HepG2 (cell line): ENCODE measurements around the gene UPF3B. TPM values are rescaled to one million over a fixed set of nuclear protein-coding genes. Genes with fewer than 3 reads are reported as not detected.

ENCODE experiments used
- ATAC-seq: fragments of 200-7000 bp; cut with Tn5 transposase; 3 replicates; pipeline ENCODE4 v1.9.1; 2020; ENCODE audit warnings: mild to moderate bottlenecking, moderate library complexity
- BruUV-seq: library from RNA; stranded (reverse); fragments of 400-500 nt; replicated peaks from 2 replicates; lab custom pipeline; 2021; lab: Mats Ljungman, UMichigan
- CTCF ChIA-PET: fragments of 300-600 bp; formaldehyde crosslinking; extraction: SDS; loops from one replicate; lab custom pipeline; 2021; ENCODE audit warnings: low total read pairs, inconsistent platforms, low intra/inter-chr PET ratio; lab: Yijun Ruan, JAX
- POLR2A ChIA-PET: fragments of 350-600 bp; sonication (Branson Sonifier 250); formaldehyde crosslinking; loops from one replicate; lab custom pipeline; 2020; ENCODE audit warnings: antibody characterized with exemption, inconsistent platforms; lab: Yijun Ruan, JAX
- DNase-seq: peaks from one replicate; pipeline ENCODE4 v3.0.0-alpha.2; 2015; ENCODE audit warnings: low spot score
- FAIRE-seq: peaks from 3 replicates; lab custom pipeline; 2011; peaks lifted over from hg19 to GRCh38; lab: Jason Lieb, UNC
- H2AFZ ChIP-seq: one replicate; pipeline ENCODE4 v1.6.1; 2011; ENCODE audit warnings: low read length, inconsistent platforms
- H3K27ac ChIP-seq: fragments of 300-600 bp; 3 replicates; pipeline ENCODE4 v1.8.0; 2011; ENCODE audit warnings: mixed run types, mild to moderate bottlenecking, mixed read lengths, low read length, inconsistent platforms; ENCODE audit not compliant: insufficient read depth; ENCODE audit errors: extremely low read length
- H3K27me3 ChIP-seq, 2 experiments: fragments of 200-600 bp in 1 of 2; 2 replicates in 1 of 2; 3 replicates in 1 of 2; pipeline versions ENCODE4 v1.6.0 to v1.8.0; 2011; ENCODE audit warnings: low read length in 2 of 2, mild to moderate bottlenecking in 2 of 2, moderate library complexity in 2 of 2, inconsistent platforms in 1 of 2; ENCODE audit not compliant: insufficient read depth in 2 of 2, control insufficient read depth in 1 of 2
- H3K36me3 ChIP-seq, 2 experiments: fragments of 200-600 bp in 1 of 2; replicated peaks in 1 of 2; 2 replicates in 1 of 2; 3 replicates in 1 of 2; pipeline versions ENCODE4 v1.5.1 to v1.8.0; 2011; ENCODE audit warnings: low read length in 2 of 2, inconsistent platforms in 1 of 2; ENCODE audit not compliant: insufficient read depth in 2 of 2, control insufficient read depth in 1 of 2
- H3K4me1 ChIP-seq: 2 replicates; pipeline ENCODE4 v1.5.1; 2012; ENCODE audit warnings: low read length, inconsistent platforms; ENCODE audit not compliant: insufficient read depth
- H3K4me2 ChIP-seq: 2 replicates; pipeline ENCODE4 v1.6.0; 2011; ENCODE audit warnings: low read depth, low read length, inconsistent platforms
- H3K4me3 ChIP-seq, 3 experiments: fragments of 200-600 bp in 1 of 3; sonication (generic), shearing (Covaris generic) in 1 of 3; replicated peaks in 1 of 3; 2 replicates each; pipeline ENCODE4 v1.5.1; 2011 to 2016; ENCODE audit warnings: low read length in 3 of 3, inconsistent platforms in 2 of 3, low read depth in 2 of 3, mild to moderate bottlenecking in 2 of 3, control low read depth in 1 of 3, mixed read lengths in 1 of 3; ENCODE audit not compliant: insufficient read depth in 1 of 3
- H3K79me2 ChIP-seq: one replicate; pipeline ENCODE4 v1.6.1; 2011; ENCODE audit warnings: low read length, inconsistent platforms; ENCODE audit not compliant: insufficient read depth
- H3K9ac ChIP-seq: 2 replicates; pipeline ENCODE4 v1.6.0; 2011; ENCODE audit warnings: mild to moderate bottlenecking, low read depth, low read length, inconsistent platforms; ENCODE audit not compliant: insufficient read depth
- H3K9me3 ChIP-seq: 2 replicates; pipeline ENCODE4 v1.5.1; 2012; ENCODE audit warnings: mild to moderate bottlenecking, low read length
- H4K20me1 ChIP-seq: 2 replicates; pipeline ENCODE4 v1.6.0; 2011; ENCODE audit warnings: inconsistent platforms, mild to moderate bottlenecking, low read length, moderate library complexity; ENCODE audit not compliant: insufficient read depth
- AGO1 ChIP-seq: fragments of 200-400 bp; formaldehyde crosslinking; IDR thresholded peaks from 2 replicates; pipeline ENCODE4 v1.6.1; 2017; ENCODE audit warnings: mild to moderate bottlenecking, low read depth, low read length, moderate library complexity; ENCODE audit not compliant: poor library complexity, severe bottlenecking
- ATF1 ChIP-seq: IDR thresholded peaks from 2 replicates; pipeline ENCODE4 v1.6.1; 2016; ENCODE audit warnings: mild to moderate bottlenecking, control low read depth
- ELF3 ChIP-seq: IDR thresholded peaks from 2 replicates; pipeline ENCODE4 v1.6.1; 2016; ENCODE audit warnings: missing genetic modification reagents, missing compliant biosample characterization
- HMG20A ChIP-seq: IDR thresholded peaks from 2 replicates; pipeline ENCODE4 v1.6.1; 2016; ENCODE audit warnings: borderline replicate concordance
- IRF2 ChIP-seq: IDR thresholded peaks from 2 replicates; pipeline ENCODE4 v1.6.1; 2018; ENCODE audit warnings: missing genetic modification reagents, missing compliant biosample characterization
- KAT7 ChIP-seq: IDR thresholded peaks from 2 replicates; pipeline ENCODE4 v1.6.1; 2018; ENCODE audit warnings: borderline replicate concordance, missing compliant biosample characterization
- KAT8 ChIP-seq: IDR thresholded peaks from 2 replicates; pipeline ENCODE4 v1.6.1; 2016; ENCODE audit warnings: missing genetic modification reagents, missing compliant biosample characterization
- MTA3 ChIP-seq: sonication (generic); formaldehyde crosslinking; IDR thresholded peaks from 2 replicates; pipeline ENCODE4 v1.4.0; 2020; ENCODE audit warnings: missing genetic modification reagents
- MXI1 ChIP-seq: IDR thresholded peaks from 3 replicates; pipeline ENCODE4 v1.6.1; 2012; ENCODE audit warnings: low read depth, low read length, inconsistent platforms, borderline replicate concordance
- NCOR1 ChIP-seq: fragments of 200-600 bp; sonication (generic); IDR thresholded peaks from 2 replicates; pipeline ENCODE4 v1.7.0; 2017; ENCODE audit warnings: antibody characterized with exemption, low read length, borderline replicate concordance
- NFYB ChIP-seq: sonication (generic); formaldehyde crosslinking; IDR thresholded peaks from 2 replicates; pipeline ENCODE4 v1.4.0; 2020; ENCODE audit warnings: missing genetic modification reagents
- NFYC ChIP-seq: IDR thresholded peaks from 2 replicates; pipeline ENCODE4 v1.6.1; 2016; ENCODE audit warnings: missing genetic modification reagents, missing compliant biosample characterization
- POLR2AphosphoS5 ChIP-seq: IDR thresholded peaks from 2 replicates; pipeline ENCODE4 v1.6.1; 2012; ENCODE audit warnings: low read depth, low read length
- RBM22 ChIP-seq: fragments of 200-400 bp; formaldehyde crosslinking; optimal IDR thresholded peaks from 2 replicates; pipeline ENCODE3; 2017; ENCODE audit warnings: mild to moderate bottlenecking, low read length, moderate library complexity
- RFX5 ChIP-seq: IDR thresholded peaks from 2 replicates; pipeline ENCODE4 v1.6.1; 2011; ENCODE audit warnings: low read depth, low read length, improper control_type of control experiment
- RFXAP ChIP-seq: sonication (generic); formaldehyde crosslinking; IDR thresholded peaks from 2 replicates; pipeline ENCODE4 v1.4.0; 2020; ENCODE audit warnings: missing genetic modification reagents, borderline replicate concordance
- THAP11 ChIP-seq: IDR thresholded peaks from 2 replicates; pipeline ENCODE4 v1.6.1; 2016; ENCODE audit warnings: missing biosample characterization, missing genetic modification reagents
- ZFX ChIP-seq: sonication (generic); formaldehyde crosslinking; IDR thresholded peaks from 2 replicates; pipeline ENCODE4 v1.4.0; 2020; ENCODE audit warnings: mild to moderate bottlenecking, low read depth, missing genetic modification reagents, moderate library complexity
- ZNF768 ChIP-seq: sonication (generic); formaldehyde crosslinking; IDR thresholded peaks from 2 replicates; pipeline ENCODE4 v1.4.0; 2020; ENCODE audit warnings: missing genetic modification reagents
- WGBS: methylation state at CpG from one replicate; pipeline ENCODE4 v1.1.6; 2017; ENCODE audit warnings: low lambda C conversion rate; 5-methylcytosine and 5-hydroxymethylcytosine counted together
- in situ Hi-C: cut with HindIII; loops from 2 replicates; pipeline ENCODE4 v1.10.0; 2017; ENCODE audit warnings: low pct_unique_long_range_greater_than_20kb; ENCODE audit not compliant: extremely low pct_ligation_motif_present
- intact Hi-C: fragments of 100-400 bp; cut with micrococcal nuclease; formaldehyde crosslinking; loops from one replicate; pipeline ENCODE4 v1.10.0; 2022; ENCODE audit not compliant: unreplicated experiment
- polyA plus RNA-seq, 8 experiments: library from polyadenylated mRNA; depleted of rRNA in 3 of 8; stranded (reverse) in 7 of 8; unstranded in 1 of 8; fragments of >200 nt; fragmentation: Illumina TruSeq in 4 of 8; extraction: Trizol in 4 of 8; gene quantifications; 2 replicates each; pipeline versions ENCODE4 v1.2.1 to v1.2.3, GENCODE V29; 2011 to 2016; ENCODE audit warnings: low read depth in 4 of 8, missing spikeins in 1 of 8, mixed read lengths in 1 of 8; ENCODE audit not compliant: insufficient read depth in 1 of 8
- total RNA-seq, 5 experiments: library from RNA; depleted of rRNA; stranded (reverse); fragments of >200 nt; fragmentation: Illumina TruSeq; extraction: Trizol; gene quantifications; 2 replicates each; pipeline ENCODE4 v1.2.3, GENCODE V29; 2016; ENCODE audit warnings: low read depth in 1 of 5
- TF ChIP-seq, protein P1 (sequence below): sonication (generic); formaldehyde crosslinking; IDR thresholded peaks from 2 replicates; pipeline ENCODE4 v1.9.0; 2022; ENCODE audit warnings: missing genetic modification reagents, mild to moderate bottlenecking, borderline replicate concordance
- TF ChIP-seq, protein P2 (sequence below): sonication (generic); formaldehyde crosslinking; IDR thresholded peaks from 2 replicates; pipeline ENCODE4 v1.8.0; 2022; ENCODE audit warnings: mild to moderate bottlenecking, missing genetic modification reagents

UPF3B gene
- total and polyA plus RNA-seq, 2 of the 13 experiments (the other 11 are each of a cell fraction or from before 2014, with no cell fraction given): 5.2 to 7.2 TPM

DNA sequence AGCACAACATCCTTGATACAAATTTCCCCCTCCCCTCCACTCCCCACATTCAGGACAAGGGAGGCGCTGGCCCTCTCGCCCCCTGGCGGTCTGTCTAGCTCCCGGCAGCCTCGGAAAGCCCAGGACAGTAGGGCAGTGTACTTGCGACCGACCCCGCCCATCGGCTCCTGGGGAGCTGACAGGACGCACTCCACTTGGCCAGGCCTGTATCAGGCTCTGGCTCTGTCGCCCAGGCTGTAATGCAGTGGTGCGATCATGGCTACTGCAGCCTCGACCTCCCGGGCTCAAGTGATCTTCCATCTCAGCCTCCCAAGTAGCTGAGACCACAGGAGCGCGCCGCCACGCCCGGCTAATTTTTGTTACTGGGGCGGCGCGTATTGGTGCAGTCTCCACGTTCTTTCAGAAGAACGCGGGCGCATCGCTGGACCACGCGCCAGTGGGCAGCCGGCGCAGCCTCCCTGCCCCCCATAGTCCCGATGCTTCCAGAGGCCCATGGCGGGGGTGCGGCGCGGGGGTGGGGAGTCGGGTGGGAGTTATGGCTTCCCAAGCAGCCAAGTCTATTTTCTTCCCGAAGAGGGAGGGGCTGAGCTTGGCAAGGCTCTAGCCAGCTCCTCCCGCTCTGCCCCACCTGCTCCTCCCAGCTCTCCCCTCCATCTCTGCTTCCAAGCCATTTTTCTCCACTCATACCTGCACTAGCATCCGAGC, 35.1 kb upstream of the UPF3B start (continued):
- TF ChIP-seq RBM22 (no peak), ELF3 (no peak), AGO1 (no peak), MTA3 (CRISPR knock-in tag) (no peak), KAT7 (no peak)
- TF ChIP-seq, protein P1, sequence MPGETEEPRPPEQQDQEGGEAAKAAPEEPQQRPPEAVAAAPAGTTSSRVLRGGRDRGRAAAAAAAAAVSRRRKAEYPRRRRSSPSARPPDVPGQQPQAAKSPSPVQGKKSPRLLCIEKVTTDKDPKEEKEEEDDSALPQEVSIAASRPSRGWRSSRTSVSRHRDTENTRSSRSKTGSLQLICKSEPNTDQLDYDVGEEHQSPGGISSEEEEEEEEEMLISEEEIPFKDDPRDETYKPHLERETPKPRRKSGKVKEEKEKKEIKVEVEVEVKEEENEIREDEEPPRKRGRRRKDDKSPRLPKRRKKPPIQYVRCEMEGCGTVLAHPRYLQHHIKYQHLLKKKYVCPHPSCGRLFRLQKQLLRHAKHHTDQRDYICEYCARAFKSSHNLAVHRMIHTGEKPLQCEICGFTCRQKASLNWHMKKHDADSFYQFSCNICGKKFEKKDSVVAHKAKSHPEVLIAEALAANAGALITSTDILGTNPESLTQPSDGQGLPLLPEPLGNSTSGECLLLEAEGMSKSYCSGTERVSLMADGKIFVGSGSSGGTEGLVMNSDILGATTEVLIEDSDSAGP: 0 out of 2 replicates have a peak, but pooled peaks have one; percentile 7

DNA sequence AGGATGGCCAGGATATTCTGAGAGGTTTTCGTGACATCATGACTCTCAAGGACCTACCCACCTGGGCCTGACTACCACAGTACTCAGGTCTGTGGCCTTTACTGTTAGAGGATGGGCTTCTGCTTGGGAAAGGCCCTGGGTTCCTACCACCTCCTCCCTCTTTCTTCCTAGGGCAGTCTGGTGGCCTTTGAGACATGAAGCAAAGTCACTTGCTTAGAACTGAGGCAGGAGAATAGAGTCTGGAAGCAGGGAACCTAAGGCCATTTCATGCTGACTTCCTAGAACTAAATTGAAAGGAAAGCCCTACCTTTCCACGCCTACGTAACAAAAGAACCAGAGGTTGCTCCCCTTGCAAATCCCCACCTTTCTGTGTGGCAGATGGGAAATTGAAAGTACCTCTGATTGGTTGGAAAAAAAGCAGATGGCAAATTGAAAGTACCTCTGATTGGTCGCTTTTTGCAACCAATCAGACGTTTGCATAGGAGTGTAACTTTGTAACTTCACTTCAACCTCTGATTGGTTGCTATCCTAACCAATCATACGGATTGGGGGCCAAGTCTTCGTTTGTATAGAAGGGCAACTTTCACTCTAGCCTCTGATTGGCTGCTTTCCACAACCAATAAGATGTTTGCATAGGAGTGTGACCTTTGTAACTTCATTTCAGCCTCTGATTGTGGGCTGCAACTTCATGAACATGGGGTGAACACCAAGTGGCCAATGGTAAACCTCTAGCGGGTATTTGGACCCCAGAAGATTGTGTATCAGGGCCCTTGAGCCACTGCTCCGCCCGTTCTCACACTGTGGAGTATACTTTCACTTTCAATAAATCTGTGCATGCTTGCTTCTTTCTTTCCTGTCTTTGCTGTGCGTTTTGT, 33.0 kb upstream of the UPF3B start:
- Histone ChIP-seq H2AFZ (no peak overlapping the region), H3K27ac (peak overlapping the region; percentile 96), H3K4me1 (no peaks in the 10 kb centered on the region), H4K20me1 (no peaks in the 10 kb centered on the region), H3K4me3 (peak overlapping the region; percentile 64 to 80 (median 68)), H3K9me3 (no peaks in the 10 kb centered on the region), H3K4me2 (peak overlapping the region; percentile 79), H3K36me3 (no peaks in the 10 kb centered on the region), H3K9ac (peak overlapping the region; percentile 83), H3K27me3 (no peaks in the 10 kb centered on the region; a peak in 1 of 5 replicates), H3K79me2 (peaks cover 6% of the 10 kb centered on the region)
- ChIA-PET POLR2A (interaction anchor here (1.4 kb wide), 1 partner anchor 33 kb away, joined by 4 read pairs; the partner anchor contains the start of gene UPF3B), CTCF (no interaction called here)
- intact Hi-C loops: loop anchor here (2.0 to 5.0 kb wide), 2 partner anchors 49 to 367 kb away; partner anchors contain the start of gene ZBTB33
- peak; percentile 100 for FAIRE-seq
- 1% methylated on average over 7 of the region's 11 CpGs for whole genome bisulfite sequencing
- BruUV-seq: no TSS peak
- peak; percentile 91 for ATAC-seq
- in situ Hi-C loops: no loop called here
- DNase-seq: peak; percentile 98
- TF ChIP-seq NFYC (CRISPR knock-in tag) (peak; percentile 95), RFXAP (CRISPR knock-in tag) (peak; percentile 91), ZNF768 (no peak), MXI1 (peak; percentile 32; the same call in 1 of the 3 replicates), HMG20A (CRISPR knock-in tag) (no peak), NCOR1 (peak; percentile 31; the same call in 1 of the 2 replicates), NFYB (CRISPR knock-in tag) (peak; percentile 96), POLR2AphosphoS5 (peak; percentile 59), ZFX (CRISPR knock-in tag) (peak; percentile 75), KAT8 (CRISPR knock-in tag) (peak; percentile 64), IRF2 (CRISPR knock-in tag) (peak; percentile 79), ATF1 (CRISPR knock-in tag) (peak; percentile 62; the same call in 1 of the 2 replicates), THAP11 (CRISPR knock-in tag) (peak; percentile 75), RFX5 (peak; percentile 68; the same call in 1 of the 2 replicates)
- TF ChIP-seq, protein P2, sequence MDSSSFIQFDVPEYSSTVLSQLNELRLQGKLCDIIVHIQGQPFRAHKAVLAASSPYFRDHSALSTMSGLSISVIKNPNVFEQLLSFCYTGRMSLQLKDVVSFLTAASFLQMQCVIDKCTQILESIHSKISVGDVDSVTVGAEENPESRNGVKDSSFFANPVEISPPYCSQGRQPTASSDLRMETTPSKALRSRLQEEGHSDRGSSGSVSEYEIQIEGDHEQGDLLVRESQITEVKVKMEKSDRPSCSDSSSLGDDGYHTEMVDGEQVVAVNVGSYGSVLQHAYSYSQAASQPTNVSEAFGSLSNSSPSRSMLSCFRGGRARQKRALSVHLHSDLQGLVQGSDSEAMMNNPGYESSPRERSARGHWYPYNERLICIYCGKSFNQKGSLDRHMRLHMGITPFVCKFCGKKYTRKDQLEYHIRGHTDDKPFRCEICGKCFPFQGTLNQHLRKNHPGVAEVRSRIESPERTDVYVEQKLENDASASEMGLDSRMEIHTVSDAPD: no peak
